Measurements from ENCODE around the gene FHDC1.

Gene FHDC1

DNA sequence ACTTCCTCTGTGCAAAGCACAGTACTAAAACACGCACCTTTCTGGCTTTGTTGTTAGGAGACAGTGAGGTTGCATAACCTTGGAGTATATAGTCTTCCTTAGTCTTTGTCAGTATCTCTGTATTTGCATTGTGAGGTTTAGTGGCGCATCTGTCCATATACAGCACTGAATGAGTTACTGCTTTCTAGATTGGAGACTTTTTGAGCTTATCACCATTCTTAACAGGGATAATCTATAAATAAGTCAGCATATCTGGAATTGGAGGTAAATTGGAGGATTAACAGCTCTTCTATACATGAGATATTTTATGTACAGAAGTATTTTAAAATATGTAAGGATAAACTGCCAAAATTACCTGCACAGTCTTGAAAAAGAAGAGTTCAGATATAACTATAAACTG, 4.3 kb downstream of the FHDC1 start:
- DNase-seq (ENCODE audit: insufficient read length, low spot score) (no peak), FAIRE-seq (no peak)
- TF ChIP-seq, protein P1, sequence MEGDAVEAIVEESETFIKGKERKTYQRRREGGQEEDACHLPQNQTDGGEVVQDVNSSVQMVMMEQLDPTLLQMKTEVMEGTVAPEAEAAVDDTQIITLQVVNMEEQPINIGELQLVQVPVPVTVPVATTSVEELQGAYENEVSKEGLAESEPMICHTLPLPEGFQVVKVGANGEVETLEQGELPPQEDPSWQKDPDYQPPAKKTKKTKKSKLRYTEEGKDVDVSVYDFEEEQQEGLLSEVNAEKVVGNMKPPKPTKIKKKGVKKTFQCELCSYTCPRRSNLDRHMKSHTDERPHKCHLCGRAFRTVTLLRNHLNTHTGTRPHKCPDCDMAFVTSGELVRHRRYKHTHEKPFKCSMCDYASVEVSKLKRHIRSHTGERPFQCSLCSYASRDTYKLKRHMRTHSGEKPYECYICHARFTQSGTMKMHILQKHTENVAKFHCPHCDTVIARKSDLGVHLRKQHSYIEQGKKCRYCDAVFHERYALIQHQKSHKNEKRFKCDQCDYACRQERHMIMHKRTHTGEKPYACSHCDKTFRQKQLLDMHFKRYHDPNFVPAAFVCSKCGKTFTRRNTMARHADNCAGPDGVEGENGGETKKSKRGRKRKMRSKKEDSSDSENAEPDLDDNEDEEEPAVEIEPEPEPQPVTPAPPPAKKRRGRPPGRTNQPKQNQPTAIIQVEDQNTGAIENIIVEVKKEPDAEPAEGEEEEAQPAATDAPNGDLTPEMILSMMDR (IDR thresholded peaks at IDR 0.05; ENCODE audit: insufficient read depth, missing control alignments): no peak

GRCh38 chr4:152941411-152941810, 5.3 kb downstream of the FHDC1 start:
- DNase-seq (ENCODE audit: insufficient read length, low spot score) (no peak), FAIRE-seq (no peak)

DNA sequence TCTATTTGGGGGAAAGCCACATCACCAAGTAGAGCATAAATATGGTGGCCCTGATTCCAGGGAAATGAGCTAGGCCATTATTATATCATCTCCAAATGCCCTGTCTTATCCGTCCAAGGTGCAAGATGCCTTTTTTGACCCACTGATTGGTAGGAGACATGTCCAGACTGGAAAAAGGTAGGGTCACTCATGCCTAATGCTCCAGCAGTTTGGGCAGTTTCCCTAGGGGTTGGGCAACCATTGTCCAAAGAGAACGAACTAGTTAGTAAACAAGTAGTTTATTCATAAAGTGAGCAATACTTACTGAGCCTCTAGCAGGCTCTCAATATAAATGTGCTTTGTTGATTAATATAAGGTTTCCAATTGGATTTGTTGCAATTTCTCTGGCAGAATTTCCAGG, 6.2 kb downstream of the FHDC1 start:
- no peak for DNase-seq (ENCODE audit: insufficient read length, low spot score)
- FAIRE-seq: no peak
- TF ChIP-seq, protein P1 (IDR thresholded peaks at IDR 0.05; ENCODE audit: insufficient read depth, missing control alignments): no peak

More at GRCh38 chr4:152941411-152941810, 5.3 kb downstream of the FHDC1 start:
- TF ChIP-seq, protein P1 (IDR thresholded peaks at IDR 0.05; ENCODE audit: insufficient read depth, missing control alignments): no peak

- TF ChIP-seq, protein P1 (IDR thresholded peaks at IDR 0.05; ENCODE audit: insufficient read depth, missing control alignments): no peak
- FAIRE-seq: no peak
- DNase-seq (ENCODE audit: insufficient read length, low spot score): no peak
Observed at GRCh38 chr4:152943672-152944071, 7.5 kb downstream of the FHDC1 start.

DNA sequence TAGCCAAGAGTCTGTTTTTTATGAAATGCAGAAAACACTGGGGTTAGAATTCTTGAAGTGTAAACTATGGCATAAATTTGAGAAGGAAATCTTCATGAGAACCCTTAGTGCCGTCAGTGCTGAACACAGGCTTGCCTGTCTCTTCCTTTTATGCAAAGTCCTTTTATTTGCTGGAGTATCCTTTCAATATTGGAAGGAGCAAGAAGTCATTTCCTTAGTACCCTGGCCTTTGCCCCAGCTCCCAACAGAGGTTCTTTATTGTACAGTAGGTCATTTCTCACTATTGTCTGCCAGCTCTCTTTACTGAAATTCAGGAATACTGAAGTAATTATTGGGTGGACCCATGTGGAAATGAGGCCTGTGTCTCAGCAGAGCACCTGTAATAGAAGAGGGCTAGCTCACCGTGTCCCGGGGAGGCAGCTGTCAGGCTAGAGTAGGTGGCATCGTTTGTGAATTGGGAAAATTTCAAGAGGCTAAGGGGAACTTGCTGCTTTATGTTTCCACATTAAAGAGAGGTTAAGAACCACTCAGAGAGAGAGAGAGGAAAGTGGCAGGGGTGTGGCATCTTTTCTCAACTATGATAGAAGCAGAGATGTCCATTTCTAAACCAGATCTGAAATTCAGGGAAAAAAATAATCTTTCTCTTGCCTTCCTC, 8.7 kb downstream of the FHDC1 start:
- FAIRE-seq (no peak), DNase-seq (ENCODE audit: insufficient read length, low spot score) (no peak)
- TF ChIP-seq, protein P1 (IDR thresholded peaks at IDR 0.05; ENCODE audit: insufficient read depth, missing control alignments): no peak

- no peak for FAIRE-seq
- DNase-seq (ENCODE audit: insufficient read length, low spot score): no peak
- TF ChIP-seq, protein P1 (IDR thresholded peaks at IDR 0.05; ENCODE audit: insufficient read depth, missing control alignments): no peak
Observed at GRCh38 chr4:152945639-152946038, 9.5 kb downstream of the FHDC1 start.

DNA sequence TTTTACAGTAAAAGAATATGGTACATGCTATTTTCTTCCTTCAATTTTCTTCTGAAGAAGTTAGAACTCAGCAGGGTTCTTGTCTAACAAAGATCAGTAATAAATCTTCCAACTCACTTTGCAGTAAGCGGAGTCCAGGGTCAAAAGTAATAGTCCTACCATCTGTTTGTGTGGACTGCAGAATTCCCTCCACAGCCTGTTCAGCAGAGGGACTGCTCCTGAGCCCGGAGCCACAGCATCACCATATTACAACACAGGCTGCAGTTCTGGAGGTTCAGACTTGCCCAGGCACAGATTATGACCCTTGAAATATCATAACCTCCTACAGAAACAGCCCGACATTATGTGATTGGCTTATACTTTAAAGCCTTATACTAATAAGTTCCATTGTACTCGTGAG, 10.3 kb downstream of the FHDC1 start:
- DNase-seq (ENCODE audit: insufficient read length, low spot score) (no peak), FAIRE-seq (no peak)
- TF ChIP-seq, protein P1 (IDR thresholded peaks at IDR 0.05; ENCODE audit: insufficient read depth, missing control alignments): no peak
